ENCODE results near the gene PHIP.

DNA sequence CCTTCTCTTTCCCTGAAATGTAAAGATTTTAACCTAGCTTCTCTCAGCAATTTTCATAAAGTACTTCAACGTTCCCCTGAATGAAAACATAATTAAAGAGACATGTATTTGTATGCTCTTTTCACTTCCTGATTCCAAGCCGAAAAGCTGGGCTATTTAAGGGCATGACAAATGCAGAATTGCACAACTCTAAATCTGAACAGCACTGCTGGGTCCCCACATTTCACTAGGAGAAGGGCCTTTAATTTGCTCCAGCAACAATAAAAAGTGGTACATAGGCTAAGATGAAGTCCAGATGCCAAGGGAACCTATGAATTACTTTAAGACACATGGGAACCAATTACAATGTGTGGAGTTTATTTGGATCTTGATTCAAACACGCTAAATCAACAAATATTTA, 168.7 kb downstream of the PHIP start:
- TF ChIP-seq CTCF (IDR thresholded peaks at IDR 0.05; ENCODE audit: low read length) (no peak), EZH2 (IDR thresholded peaks at IDR 0.05; ENCODE audit: borderline replicate concordance, low read length) (no peak)
